Tibial nerve (tissue), 3 donors: ENCODE results near the gene MAP3K20.

Experiments
- POLR2A ChIP-seq, 2 donors: fragments of 450-650 bp; IDR thresholded peaks; one replicate each; pipeline ENCODE4 v1.6.1; 2017; ENCODE audit warnings: antibody characterized with exemption in 2 of 2, mild to moderate bottlenecking in 2 of 2, moderate library complexity in 2 of 2
- TF ChIP-seq, protein P1 (sequence below), 5 experiments: fragments of 200-600 bp in 3 of 5; fragments of 450-650 bp in 2 of 5; sonication (generic) in 3 of 5; IDR thresholded peaks; one replicate each; pipeline ENCODE4 v1.5.1; 2016 to 2019; ENCODE audit warnings: antibody characterized with exemption in 5 of 5, mild to moderate bottlenecking in 3 of 5, moderate library complexity in 2 of 5

DNA sequence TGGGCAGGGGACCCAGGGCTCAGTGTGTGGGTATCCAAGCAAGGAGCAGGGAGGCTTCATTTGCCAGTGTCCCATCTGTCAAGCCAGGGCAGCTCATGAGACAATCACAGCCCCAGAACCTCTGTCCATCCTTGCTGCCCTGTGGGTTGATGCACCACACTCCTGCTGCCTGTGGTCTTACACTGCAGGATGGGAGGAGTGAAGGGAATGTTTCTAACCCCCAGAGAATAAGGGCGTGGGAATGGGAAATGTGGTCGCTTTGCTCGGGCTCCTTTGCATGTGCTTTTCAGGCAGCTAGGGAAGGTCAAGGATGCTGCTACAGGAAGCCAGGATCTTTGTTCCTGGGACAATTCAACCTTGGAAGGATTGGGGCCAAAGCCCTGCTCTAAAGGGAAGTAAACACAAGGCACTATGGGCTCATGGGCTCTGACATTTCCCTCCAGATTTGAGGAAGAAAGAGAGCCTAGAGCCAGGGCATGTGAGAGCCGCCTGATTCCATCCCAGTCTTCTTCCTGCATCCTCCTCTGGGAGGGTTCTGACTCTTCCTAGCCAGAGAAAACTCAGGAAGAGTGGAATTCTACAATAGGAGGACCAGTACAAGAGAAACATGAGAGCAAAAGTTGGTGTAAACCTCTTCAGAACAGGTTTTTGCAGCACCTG is 18.8 kb upstream of the MAP3K20 start:
- no peak for TF ChIP-seq POLR2A (IDR thresholded peaks at IDR 0.05)
- TF ChIP-seq, protein P1, sequence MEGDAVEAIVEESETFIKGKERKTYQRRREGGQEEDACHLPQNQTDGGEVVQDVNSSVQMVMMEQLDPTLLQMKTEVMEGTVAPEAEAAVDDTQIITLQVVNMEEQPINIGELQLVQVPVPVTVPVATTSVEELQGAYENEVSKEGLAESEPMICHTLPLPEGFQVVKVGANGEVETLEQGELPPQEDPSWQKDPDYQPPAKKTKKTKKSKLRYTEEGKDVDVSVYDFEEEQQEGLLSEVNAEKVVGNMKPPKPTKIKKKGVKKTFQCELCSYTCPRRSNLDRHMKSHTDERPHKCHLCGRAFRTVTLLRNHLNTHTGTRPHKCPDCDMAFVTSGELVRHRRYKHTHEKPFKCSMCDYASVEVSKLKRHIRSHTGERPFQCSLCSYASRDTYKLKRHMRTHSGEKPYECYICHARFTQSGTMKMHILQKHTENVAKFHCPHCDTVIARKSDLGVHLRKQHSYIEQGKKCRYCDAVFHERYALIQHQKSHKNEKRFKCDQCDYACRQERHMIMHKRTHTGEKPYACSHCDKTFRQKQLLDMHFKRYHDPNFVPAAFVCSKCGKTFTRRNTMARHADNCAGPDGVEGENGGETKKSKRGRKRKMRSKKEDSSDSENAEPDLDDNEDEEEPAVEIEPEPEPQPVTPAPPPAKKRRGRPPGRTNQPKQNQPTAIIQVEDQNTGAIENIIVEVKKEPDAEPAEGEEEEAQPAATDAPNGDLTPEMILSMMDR (IDR thresholded peaks at IDR 0.05) = no peak
